Suprapubic skin (tissue), 3 donors: ENCODE data around the gene SYNE1.

Source experiments
- CTCF ChIP-seq, 2 donors: fragments of 200-600 bp in 1 of 2; fragments of 450-650 bp in 1 of 2; sonication (generic) in 1 of 2; IDR thresholded peaks; one replicate each; pipeline ENCODE4 v1.5.1; 2016 to 2019; ENCODE audit warnings: antibody characterized with exemption in 2 of 2, mild to moderate bottlenecking in 1 of 2, moderate library complexity in 1 of 2
- POLR2AphosphoS5 ChIP-seq, 3 donors: sonication (generic); formaldehyde crosslinking; IDR thresholded peaks; one replicate each; pipeline ENCODE4 v1.6.1; 2017; ENCODE audit warnings: antibody characterized with exemption in 3 of 3

- TF ChIP-seq POLR2AphosphoS5 (IDR thresholded peaks at IDR 0.05), result no peak
- no peak for TF ChIP-seq CTCF (IDR thresholded peaks at IDR 0.05)
These were observed 74.0 kb downstream of the SYNE1 start for GRCh38 chr6:152563177-152563576.
